A673 (cell line): ENCODE results near the gene GRIK4.
A peak's percentile ranks its signal among the peaks of the same experiment; 100 is the strongest.

Experiments
- EZH2 ChIP-seq: fragments of 200-600 bp; sonication (generic); IDR thresholded peaks from 2 replicates; pipeline ENCODE4 v1.6.1; 2017; ENCODE audit warnings: borderline replicate concordance, low read depth, mild to moderate bottlenecking, mixed read lengths, antibody characterized with exemption, low read length; ENCODE audit not compliant: poor library complexity, severe bottlenecking
- TF ChIP-seq, protein P1 (sequence below): fragments of 300-800, 200-600 bp; sonication (generic); conservative IDR thresholded peaks from 2 replicates; pipeline ENCODE4 v1.5.1; 2017; ENCODE audit warnings: low read depth, mild to moderate bottlenecking, antibody characterized with exemption, low read length, moderate library complexity, mixed read lengths

DNA sequence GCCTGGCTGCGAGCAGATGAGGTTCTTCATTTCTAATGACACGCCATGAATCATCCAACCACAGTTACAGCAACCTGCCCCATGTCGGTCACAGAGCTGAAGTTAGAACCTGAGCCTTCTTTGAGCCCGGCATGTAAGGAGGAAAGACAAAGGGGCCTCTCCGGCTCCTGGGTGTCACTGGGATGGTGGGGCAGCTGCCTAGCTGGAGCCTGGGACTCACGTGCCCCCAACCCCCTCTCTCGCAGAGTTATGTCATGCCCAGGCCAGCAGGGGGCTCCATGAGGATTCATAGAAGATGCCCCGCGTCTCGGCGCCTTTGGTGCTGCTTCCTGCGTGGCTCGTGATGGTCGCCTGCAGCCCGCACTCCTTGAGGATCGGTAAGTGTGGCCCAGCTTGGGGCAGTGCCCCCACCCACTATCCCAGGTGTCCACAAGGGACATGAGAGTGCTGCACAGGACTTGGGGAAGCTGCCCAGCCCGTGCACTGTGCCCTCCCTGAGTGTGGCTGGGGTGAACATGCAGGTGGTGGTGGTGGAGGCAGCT, 148.5 kb downstream of the GRIK4 start:
- TF ChIP-seq, protein P1, sequence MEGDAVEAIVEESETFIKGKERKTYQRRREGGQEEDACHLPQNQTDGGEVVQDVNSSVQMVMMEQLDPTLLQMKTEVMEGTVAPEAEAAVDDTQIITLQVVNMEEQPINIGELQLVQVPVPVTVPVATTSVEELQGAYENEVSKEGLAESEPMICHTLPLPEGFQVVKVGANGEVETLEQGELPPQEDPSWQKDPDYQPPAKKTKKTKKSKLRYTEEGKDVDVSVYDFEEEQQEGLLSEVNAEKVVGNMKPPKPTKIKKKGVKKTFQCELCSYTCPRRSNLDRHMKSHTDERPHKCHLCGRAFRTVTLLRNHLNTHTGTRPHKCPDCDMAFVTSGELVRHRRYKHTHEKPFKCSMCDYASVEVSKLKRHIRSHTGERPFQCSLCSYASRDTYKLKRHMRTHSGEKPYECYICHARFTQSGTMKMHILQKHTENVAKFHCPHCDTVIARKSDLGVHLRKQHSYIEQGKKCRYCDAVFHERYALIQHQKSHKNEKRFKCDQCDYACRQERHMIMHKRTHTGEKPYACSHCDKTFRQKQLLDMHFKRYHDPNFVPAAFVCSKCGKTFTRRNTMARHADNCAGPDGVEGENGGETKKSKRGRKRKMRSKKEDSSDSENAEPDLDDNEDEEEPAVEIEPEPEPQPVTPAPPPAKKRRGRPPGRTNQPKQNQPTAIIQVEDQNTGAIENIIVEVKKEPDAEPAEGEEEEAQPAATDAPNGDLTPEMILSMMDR: peak; percentile 64
- no peak for TF ChIP-seq EZH2
